Activated T-cell treated with anti-CD3 and anti-CD28 coated beads for 24 hours (primary cell): ENCODE measurements around the gene GLRX.

Experiments used
- DNase-seq: peaks from one replicate; pipeline ENCODE4 v3.0.0-alpha.2; 2020; ENCODE audit warnings: low read depth

The GLRX gene

DNA sequence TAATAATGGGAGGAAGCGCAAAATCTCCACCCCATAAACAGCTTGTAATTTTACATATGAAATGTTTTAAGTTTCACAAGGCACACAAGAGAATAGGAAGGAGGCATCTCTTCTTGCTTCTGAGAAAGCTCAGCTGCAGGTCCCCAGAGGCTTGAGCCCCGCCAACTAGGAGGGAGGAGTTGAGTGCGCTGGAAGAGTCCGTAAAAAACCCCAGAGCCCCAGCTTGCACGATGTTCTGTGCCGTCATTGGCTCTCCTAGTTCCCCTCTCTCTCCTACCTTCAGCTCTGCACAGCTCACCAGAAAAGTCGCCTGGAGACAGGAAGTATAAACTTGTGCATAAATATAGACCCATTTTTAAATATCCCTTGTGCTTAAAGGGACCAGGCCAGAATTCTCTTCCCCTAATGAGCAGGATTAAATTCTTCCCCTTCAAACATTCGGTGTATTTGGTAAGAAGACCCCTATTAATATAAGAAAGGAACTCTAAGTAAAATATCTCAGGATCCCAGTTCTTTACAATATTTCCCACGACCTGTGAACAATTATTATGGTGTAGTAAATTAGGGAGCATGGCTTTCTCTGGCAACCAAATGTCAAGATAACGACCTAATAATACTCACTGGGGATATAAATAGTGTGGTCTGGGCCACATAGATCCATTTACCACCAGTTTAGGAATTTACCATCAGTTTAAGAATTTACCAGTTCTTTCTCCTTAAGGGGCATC, 13.7 kb downstream of the GLRX start:
- DNase-seq, result peak; percentile 69

- no peak for DNase-seq
Observed at GRCh38 chr5:95808013-95808685, 14.4 kb downstream of the GLRX start.

DNA sequence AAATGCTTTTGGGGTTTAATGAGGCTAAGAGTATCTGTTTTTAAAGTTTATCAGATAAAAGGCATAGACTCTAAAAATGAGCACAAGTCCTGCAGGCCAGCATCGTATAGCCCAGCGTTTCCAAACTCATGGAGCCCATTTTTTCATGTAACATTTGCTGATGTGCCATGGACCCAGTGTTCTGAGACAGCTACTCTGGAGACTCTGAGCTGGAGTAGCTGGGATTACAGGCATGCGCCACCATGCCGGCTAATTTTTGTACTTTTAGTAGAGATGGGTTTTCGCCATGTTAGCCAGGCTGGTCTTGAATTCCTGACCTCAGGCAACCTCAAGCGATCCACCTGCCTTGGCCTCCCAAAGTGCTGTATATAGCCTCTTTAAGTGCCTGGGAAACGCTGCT, 15.8 kb downstream of the GLRX start:
- DNase-seq, result no peak

DNA sequence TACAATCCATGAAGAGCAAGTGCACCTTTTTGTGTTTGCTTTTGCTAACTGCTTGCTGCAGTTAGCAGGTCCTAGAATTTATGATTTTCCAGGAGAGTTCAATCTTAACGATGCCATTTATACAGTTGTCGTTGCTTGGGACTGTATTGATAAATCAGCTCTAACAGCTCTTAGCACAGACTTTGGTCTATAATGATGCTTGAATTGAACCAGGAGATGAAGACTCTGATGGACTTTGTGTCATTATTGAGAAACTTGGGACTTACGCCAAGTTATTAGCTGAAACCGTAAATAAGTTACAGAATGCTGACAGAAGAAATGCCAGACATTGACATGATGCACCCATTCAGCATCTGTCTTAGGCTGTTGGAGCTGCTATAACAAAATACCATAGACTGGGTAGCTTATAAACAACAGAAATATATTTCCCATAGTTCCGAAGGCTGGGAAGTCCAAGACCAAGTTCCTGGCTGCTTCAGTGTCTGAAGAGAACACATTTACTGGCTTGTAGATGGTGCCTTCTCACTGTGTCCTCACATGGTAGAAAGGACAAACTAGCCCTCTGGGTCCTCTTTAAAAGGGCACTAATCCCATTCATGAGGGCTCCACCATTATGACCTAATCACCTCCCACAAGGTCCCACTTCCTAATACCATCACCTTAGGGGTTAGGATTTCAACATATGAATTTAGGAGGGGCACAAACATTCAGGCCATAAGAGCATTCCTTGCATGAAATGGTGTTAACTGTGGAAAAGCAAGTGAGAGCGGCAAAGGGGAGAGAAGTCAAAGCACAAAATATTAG, 17.6 kb downstream of the GLRX start:
- DNase-seq, result no peak

DNA sequence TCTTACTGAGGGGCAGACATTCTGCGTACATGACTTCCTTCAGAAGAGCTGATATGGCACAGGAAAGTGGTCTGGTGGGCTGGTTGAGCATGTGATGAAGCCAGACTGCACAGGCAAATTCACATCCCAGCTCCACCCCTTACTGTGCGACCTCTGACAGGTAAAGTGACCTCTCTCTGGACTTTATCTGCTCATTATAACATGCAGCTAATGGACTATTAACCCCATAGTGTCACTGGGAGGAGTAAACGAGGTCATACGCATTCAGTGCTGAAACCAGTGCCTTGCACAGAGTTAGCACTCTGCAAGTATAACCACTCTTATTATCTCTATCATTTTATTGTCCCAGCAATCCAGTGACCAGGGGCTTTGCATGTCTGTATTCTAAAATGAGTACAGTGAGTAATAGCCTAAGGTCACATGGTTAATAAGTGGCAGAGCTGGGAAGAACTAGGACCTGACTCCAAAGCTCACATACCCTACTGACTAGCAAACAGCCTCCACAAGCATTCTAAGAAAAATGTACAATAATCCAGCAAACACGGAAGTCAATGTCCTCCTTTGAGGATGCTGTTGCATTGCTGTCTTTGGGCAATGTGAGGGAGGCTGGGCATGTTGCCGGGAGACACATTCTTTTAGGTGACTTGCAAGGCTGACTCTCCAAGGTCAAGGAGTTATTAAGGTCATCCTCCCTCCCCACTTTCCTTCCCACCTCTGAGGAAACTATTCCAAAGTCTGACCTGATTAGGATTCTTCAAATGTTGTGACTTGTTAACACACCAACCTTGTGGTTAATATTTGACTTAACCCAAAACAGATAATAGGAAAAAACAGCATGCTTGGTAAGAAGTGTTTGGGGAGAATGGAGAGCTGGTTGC, 19.0 kb downstream of the GLRX start:
- DNase-seq, result no peak

GRCh38 chr5:95801961-95802360, 20.6 kb downstream of the GLRX start:
- DNase-seq, result no peak

GRCh38 chr5:95801532-95801931, 21.0 kb downstream of the GLRX start:
- DNase-seq, result no peak

- DNase-seq, result no peak
Observed at GRCh38 chr5:95800553-95800952, 22.0 kb downstream of the GLRX start.

GRCh38 chr5:95799191-95799835, 23.2 kb downstream of the GLRX start:
- DNase-seq, result no peak

DNA sequence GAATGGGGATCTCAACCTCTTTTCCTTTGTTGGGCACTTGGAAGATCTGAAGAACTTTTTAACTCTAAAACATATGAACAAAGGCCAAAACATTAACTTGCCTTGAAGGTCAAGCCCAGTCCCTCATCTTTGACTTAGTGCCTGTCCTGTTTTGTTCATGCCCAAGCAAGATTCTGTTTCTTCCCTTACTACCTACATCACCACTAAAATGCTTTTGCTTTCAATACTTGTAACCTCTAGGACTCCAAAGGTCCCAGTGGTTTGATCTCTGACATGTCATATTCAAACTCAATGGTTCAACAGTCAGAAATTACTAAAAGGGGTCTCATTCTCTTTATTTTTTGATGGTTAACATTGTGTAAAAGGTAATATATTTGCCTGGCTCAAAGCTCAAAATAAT, 24.0 kb downstream of the GLRX start:
- no peak for DNase-seq

DNA sequence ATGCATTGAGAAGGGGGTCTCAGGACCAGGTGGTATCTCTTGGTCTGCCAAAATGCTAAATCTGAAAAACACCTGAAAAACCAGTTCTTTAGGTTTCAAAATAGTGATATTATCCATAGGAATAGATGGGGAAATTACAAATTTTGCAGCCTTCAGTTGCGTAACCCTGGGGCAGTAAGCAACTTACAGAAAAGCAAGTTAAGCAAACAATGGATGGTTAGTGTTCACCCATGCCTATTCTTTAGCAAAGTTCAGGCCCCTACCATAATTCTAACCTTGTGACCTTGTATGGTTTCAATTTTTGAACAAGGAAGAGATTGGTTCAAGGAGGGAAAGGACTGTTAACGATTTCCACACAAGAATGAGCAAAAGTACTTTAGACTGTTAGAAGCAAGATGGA, 24.5 kb downstream of the GLRX start:
- DNase-seq, result no peak

GRCh38 chr5:95797301-95797700, 25.2 kb downstream of the GLRX start:
- DNase-seq, result no peak

GRCh38 chr5:95794070-95794516, 28.4 kb downstream of the GLRX start:
- no peak for DNase-seq

DNA sequence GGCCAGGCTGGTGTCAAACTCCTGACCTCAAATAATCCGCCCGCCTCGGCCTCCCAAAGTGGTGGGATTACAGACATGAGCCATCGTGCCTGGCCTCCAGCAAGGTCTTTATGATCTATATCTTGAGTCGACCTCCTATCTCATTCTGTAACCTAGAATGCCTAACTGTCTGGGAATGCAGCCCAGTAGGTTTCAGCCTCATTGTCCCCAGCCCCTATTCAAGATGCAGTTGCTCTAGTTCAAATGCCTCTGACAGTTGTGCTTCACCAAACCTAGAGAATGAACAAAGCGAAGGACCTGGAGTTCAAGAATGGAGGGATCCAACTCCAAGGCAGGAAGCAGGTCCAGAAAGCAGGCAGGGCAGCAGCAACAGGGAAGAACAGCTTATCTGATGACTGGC, 30.8 kb downstream of the GLRX start:
- DNase-seq, result no peak

DNA sequence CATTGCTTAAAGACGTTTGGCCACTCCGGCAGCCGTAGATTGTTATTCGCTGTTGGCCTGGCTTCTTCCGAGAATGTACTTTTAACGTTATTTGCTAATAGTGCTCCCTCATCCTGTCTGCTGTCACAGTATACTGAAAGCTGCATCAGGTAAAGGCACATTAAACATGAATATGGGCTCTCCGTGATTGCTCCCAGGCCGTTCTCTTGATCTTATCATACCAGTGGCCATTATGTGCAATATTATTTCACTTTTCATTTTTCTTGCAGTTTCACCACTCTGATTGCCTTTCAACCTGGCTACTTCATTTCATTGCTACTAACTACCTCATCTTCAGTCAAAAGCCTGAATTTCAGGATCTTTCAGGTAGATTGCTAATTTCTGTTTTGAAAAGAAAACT, 34.0 kb downstream of the GLRX start:
- DNase-seq, result no peak

DNA sequence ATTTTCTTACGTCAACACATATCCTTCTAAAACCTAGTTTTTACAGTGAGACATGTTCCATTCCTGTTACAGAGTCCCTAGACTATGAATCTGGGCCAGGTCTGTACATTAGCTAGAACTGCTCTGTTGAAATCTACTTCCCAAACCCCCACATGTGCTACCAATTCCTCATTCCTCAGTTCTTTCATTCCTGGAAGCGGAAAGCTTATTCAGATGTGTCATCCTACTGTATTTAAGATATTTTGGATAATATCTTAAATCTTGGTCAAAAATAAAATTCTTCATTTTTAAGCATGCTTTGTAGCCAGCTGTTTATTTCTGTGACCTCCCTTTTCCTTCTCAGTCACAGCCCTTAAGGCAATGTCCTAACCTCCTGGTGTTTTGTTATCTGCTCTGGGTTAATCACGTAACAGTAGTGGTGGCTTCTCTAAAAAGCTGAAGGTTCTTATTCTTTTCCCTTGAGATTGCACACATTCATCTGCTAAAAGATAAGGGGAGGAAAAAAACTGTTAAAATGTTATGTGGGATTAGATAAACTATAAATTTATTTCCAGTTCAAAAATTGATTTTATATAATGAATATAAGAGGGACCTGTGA, 35.6 kb downstream of the GLRX start:
- no peak for DNase-seq

GRCh38 chr5:95784514-95785302, 37.8 kb downstream of the GLRX start:
- no peak for DNase-seq

GRCh38 chr5:95783661-95784060, 38.9 kb downstream of the GLRX start:
- no peak for DNase-seq

- no peak for DNase-seq
Observed at GRCh38 chr5:95782181-95782580, 40.3 kb downstream of the GLRX start.

DNA sequence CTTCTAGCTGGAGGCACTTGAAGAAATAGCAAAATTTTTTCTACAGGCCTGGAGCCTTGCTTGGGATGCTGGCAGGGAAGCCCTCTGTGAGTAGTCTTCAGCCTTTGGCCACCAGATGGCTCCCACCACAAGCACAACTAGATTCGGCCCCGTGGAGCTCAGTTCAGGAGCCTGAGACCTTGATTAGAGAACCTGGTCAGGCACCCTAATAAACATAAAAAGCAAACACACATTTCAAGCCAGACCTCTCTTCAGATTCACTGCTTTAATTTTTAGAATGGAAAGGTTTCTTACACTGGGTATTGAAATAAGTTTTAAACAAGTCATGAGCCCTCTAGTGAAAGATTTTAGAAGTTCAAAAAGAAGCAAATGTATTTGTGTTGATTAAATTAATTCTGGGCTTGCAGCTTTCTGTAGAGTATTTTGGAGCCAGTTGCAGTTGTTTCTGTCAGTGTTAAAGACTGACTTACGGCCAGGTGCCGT, 41.4 kb downstream of the GLRX start:
- peak; percentile 60 for DNase-seq
